KOPT-K1 (cell line): ENCODE measurements around the gene CDC25B.

Source experiments
- H3K27ac ChIP-seq: fragments of 200-600 bp; sonication (generic); 2 replicates; pipeline ENCODE4 v1.5.1; 2016; ENCODE audit warnings: antibody characterized with exemption, mild to moderate bottlenecking, low read depth, low read length; ENCODE audit not compliant: poor library complexity, severe bottlenecking
- H3K36me3 ChIP-seq: fragments of 200-600 bp; sonication (generic); 2 replicates; pipeline ENCODE4 v1.5.1; 2017; ENCODE audit warnings: antibody characterized with exemption, mild to moderate bottlenecking, low read length, moderate library complexity; ENCODE audit not compliant: insufficient read depth
- H3K9me3 ChIP-seq: fragments of 200-600 bp; sonication (generic); 2 replicates; pipeline ENCODE4 v1.5.1; 2017; ENCODE audit warnings: antibody characterized with exemption, low read length, mild to moderate bottlenecking; ENCODE audit not compliant: insufficient read depth, poor library complexity, severe bottlenecking

CDC25B gene

GRCh38 chr20:3795511-3796468 is at the start of gene CDC25B:
Gene CDC25B, plus strand, starts transcription at chr20:3796310. Its CDS starts 222 bp downstream, at chr20:3796532.
- peaks cover 29% of the 10 kb centered on the region for H3K36me3 ChIP-seq
- H3K9me3 ChIP-seq, result no peaks in the 10 kb centered on the region
- peak within 1 kb of the TSS; percentile 90 for H3K27ac ChIP-seq

GRCh38 chr20:3747471-3747870 is 48.6 kb upstream of the CDC25B start:
- Histone ChIP-seq H3K36me3 (peaks cover 6% of the 10 kb centered on the region; the same call in 1 of the 2 replicates), H3K27ac (no peak overlapping the region), H3K9me3 (no peaks in the 10 kb centered on the region)

GRCh38 chr20:3748073-3748472 is 48.0 kb upstream of the CDC25B start:
- H3K9me3 ChIP-seq, result no peaks in the 10 kb centered on the region
- peaks cover 6% of the 10 kb centered on the region; the same call in 1 of the 2 replicates for H3K36me3 ChIP-seq

GRCh38 chr20:3749087-3749688 is 46.9 kb upstream of the CDC25B start:
- Histone ChIP-seq H3K9me3 (no peaks in the 10 kb centered on the region), H3K36me3 (peaks cover 6% of the 10 kb centered on the region; the same call in 1 of the 2 replicates), H3K27ac (no peak overlapping the region)

More at GRCh38 chr20:3748073-3748472, 48.0 kb upstream of the CDC25B start:
- no peak overlapping the region for H3K27ac ChIP-seq

- no peak overlapping the region for H3K27ac ChIP-seq
- peaks cover 12% of the 10 kb centered on the region; the same call in 1 of the 2 replicates for H3K36me3 ChIP-seq
- H3K9me3 ChIP-seq, result no peaks in the 10 kb centered on the region
Observed at GRCh38 chr20:3749689-3750531, 46.2 kb upstream of the CDC25B start.

- peaks cover 26% of the 10 kb centered on the region; the same call in 1 of the 2 replicates for H3K36me3 ChIP-seq
- no peaks in the 10 kb centered on the region for H3K9me3 ChIP-seq
- no peak overlapping the region for H3K27ac ChIP-seq
Observed at GRCh38 chr20:3751305-3751674, 44.8 kb upstream of the CDC25B start.

- peaks cover 28% of the 10 kb centered on the region; the same call in 1 of the 2 replicates for H3K36me3 ChIP-seq
- no peak overlapping the region for H3K27ac ChIP-seq
- no peaks in the 10 kb centered on the region for H3K9me3 ChIP-seq
Observed at GRCh38 chr20:3751675-3752385, 44.3 kb upstream of the CDC25B start.

- peaks cover 32% of the 10 kb centered on the region; the same call in 1 of the 2 replicates for H3K36me3 ChIP-seq
- no peaks in the 10 kb centered on the region for H3K9me3 ChIP-seq
Observed at GRCh38 chr20:3752386-3752759, 43.7 kb upstream of the CDC25B start.

GRCh38 chr20:3753098-3753497 is 43.0 kb upstream of the CDC25B start:
- H3K27ac ChIP-seq, result no peak overlapping the region
- no peaks in the 10 kb centered on the region for H3K9me3 ChIP-seq
- H3K36me3 ChIP-seq, result peaks cover 39% of the 10 kb centered on the region; the same call in 1 of the 2 replicates

More at GRCh38 chr20:3752386-3752759, 43.7 kb upstream of the CDC25B start:
- H3K27ac ChIP-seq, result no peak overlapping the region

- H3K36me3 ChIP-seq, result peaks cover 45% of the 10 kb centered on the region; the same call in 1 of the 2 replicates
- H3K27ac ChIP-seq, result no peak overlapping the region
Observed at GRCh38 chr20:3753501-3754275, 42.4 kb upstream of the CDC25B start.

GRCh38 chr20:3754276-3754630 is 41.9 kb upstream of the CDC25B start:
- peaks cover 47% of the 10 kb centered on the region; the same call in 1 of the 2 replicates for H3K36me3 ChIP-seq
- no peaks in the 10 kb centered on the region for H3K9me3 ChIP-seq
- H3K27ac ChIP-seq, result no peak overlapping the region

More at GRCh38 chr20:3753501-3754275, 42.4 kb upstream of the CDC25B start:
- no peaks in the 10 kb centered on the region for H3K9me3 ChIP-seq

- no peaks in the 10 kb centered on the region for H3K9me3 ChIP-seq
- H3K36me3 ChIP-seq, result peaks cover 55% of the 10 kb centered on the region; the same call in 1 of the 2 replicates
- H3K27ac ChIP-seq, result no peak overlapping the region
Observed at GRCh38 chr20:3755269-3755668, 40.8 kb upstream of the CDC25B start.

- Histone ChIP-seq H3K27ac (no peak overlapping the region), H3K9me3 (no peaks in the 10 kb centered on the region), H3K36me3 (peaks cover 56% of the 10 kb centered on the region; the same call in 1 of the 2 replicates)
Observed at GRCh38 chr20:3755814-3756480, 40.2 kb upstream of the CDC25B start.
